ENCODE data around the gene JAG2. TPM values are rescaled to one million over a fixed set of nuclear protein-coding genes. Genes with fewer than 3 reads are reported as not detected.

The JAG2 gene
- total RNA-seq, 1 experiment from 2014 or later: 85.9 TPM

DNA sequence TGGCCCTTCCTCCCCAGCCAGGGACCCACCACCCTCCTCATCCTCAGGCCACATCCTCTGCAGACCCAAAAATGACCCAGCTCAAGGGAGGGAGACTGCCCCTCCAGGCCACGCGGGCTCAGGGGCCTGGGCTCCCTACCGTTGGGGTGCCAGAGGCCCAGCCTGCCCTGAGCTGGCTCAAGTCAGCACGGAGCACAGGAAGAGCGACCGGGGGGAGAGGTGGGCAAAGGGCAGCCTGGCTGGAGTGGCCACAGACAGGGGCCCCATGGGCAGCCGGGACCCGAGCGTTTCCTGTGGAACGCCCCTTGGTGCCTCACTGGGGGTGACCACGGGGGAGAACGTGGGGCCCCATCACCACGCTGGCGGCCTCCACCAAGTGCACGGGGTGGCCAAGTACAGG is 10.7 kb downstream of the JAG2 start:
- RAD21 ChIA-PET (ENCODE audit: low non-redundant PET in 1 of 2, low total read pairs in 2 of 2, uncharacterized antibody in 2 of 2, unreplicated experiment in 2 of 2): no interaction called here

DNA sequence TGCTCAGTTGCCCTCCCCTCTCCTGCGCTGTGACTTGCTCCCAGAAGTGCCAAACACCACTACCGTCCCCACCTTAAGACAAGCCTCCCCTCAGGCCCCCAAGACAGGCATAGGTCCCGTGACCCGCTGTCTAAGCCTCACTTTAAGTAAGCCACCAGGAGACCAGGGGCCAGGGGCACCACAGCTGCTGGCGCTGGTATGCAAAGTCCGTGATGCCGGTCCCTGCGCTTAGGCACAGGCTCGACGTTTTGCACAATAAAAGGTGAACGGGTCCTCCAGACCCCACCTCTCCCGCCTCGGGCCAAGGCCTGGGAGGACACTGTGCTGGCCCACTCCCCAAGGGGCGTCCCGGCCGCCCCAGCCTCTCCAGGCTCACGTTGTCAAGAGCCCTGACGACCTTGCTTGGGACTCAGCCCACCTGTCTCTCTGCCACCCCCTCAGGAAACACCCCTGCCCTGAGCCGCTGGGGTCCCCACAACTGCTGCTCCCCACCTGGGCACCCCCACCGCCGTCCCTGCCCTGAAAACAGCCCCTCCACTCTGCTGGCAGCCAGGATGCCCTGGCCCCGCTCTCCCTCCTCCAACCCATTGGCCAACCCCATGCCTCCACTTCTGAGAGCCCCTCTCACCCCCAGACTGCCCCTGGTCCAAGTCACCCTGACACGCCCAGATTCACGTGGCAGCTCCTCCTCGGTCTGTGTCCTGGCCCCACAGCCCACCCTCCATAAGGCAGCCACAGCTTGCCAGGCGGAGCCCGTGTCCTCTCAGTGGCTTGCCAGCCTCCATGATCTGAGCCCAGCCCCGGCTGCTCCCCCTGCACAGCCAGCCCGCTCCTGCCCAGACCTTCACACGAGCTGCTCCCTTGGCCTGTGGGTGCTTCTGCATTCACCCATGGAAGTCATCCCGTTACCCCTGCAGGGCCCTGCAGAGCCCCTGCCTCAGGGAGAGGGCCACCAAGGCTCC is 11.9 kb downstream of the JAG2 start:
- ChIA-PET POLR2A (no interaction called here), RAD21 (ENCODE audit: low non-redundant PET in 1 of 2, low total read pairs in 2 of 2, uncharacterized antibody in 2 of 2, unreplicated experiment in 2 of 2) (no interaction called here), CTCF (no interaction called here)
- peaks cover 38% of the 10 kb centered on the region for H3K79me2 ChIP-seq (ENCODE audit: insufficient read depth, low read length)
- no peak overlapping the region for H2AFZ ChIP-seq (ENCODE audit: low read depth, low read length, poor library complexity, severe bottlenecking)
- H3K27ac ChIP-seq (ENCODE audit: low read depth, low read length): no peak overlapping the region
- no peak overlapping the region for H3K9ac ChIP-seq (ENCODE audit: low read length)
- no peak for ATAC-seq
- DNase-seq (ENCODE audit: low read depth, low spot score): no peak
- no peaks in the 10 kb centered on the region for H3K9me2 ChIP-seq (ENCODE audit: insufficient read depth)
- intact Hi-C loops (cut with micrococcal nuclease): no loop called here
- no peaks in the 10 kb centered on the region for H4K20me1 ChIP-seq (ENCODE audit: insufficient read depth)
- TF ChIP-seq SIN3A (IDR thresholded peaks at IDR 0.05; ENCODE audit: low read depth) (no peak), POLR2AphosphoS5 (IDR thresholded peaks at IDR 0.05; ENCODE audit: low read depth, low read length) (no peak), SRF (IDR thresholded peaks at IDR 0.05; ENCODE audit: low read depth) (no peak), TCF7L2 (IDR thresholded peaks at IDR 0.05; ENCODE audit: borderline replicate concordance, extremely low read depth, insufficient read depth, insufficient read length) (no peak), CEBPB (IDR thresholded peaks at IDR 0.05; ENCODE audit: low read depth) (no peak), POLR2A (IDR thresholded peaks at IDR 0.05; ENCODE audit: borderline replicate concordance, extremely low read depth, insufficient read depth, insufficient read length) (no peak), RAD21 (IDR thresholded peaks at IDR 0.05; ENCODE audit: low read depth) (no peak), ZNF274 (IDR thresholded peaks at IDR 0.05; ENCODE audit: low read depth, low read length) (no peak), YY1 (IDR thresholded peaks at IDR 0.05; ENCODE audit: extremely low read depth, insufficient replicate concordance, low read depth, low read length) (no peak), CBX3 (IDR thresholded peaks at IDR 0.05; ENCODE audit: low read depth) (no peak)
- TF ChIP-seq, protein P1, sequence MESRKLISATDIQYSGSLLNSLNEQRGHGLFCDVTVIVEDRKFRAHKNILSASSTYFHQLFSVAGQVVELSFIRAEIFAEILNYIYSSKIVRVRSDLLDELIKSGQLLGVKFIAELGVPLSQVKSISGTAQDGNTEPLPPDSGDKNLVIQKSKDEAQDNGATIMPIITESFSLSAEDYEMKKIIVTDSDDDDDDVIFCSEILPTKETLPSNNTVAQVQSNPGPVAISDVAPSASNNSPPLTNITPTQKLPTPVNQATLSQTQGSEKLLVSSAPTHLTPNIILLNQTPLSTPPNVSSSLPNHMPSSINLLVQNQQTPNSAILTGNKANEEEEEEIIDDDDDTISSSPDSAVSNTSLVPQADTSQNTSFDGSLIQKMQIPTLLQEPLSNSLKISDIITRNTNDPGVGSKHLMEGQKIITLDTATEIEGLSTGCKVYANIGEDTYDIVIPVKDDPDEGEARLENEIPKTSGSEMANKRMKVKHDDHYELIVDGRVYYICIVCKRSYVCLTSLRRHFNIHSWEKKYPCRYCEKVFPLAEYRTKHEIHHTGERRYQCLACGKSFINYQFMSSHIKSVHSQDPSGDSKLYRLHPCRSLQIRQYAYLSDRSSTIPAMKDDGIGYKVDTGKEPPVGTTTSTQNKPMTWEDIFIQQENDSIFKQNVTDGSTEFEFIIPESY (IDR thresholded peaks at IDR 0.05; ENCODE audit: extremely low read depth, insufficient replicate concordance, low read length): no peak
- H3K4me2 ChIP-seq (ENCODE audit: low read length): no peak overlapping the region
- no peaks in the 10 kb centered on the region for H3K27me3 ChIP-seq (ENCODE audit: insufficient read depth, low read length)
- BruUV-seq (replicated peaks): no TSS peak
- H3K36me3 ChIP-seq (ENCODE audit: control insufficient read depth in 1 of 2, insufficient read depth in 2 of 2, low read length in 2 of 2): peaks cover 2 to 9% of the 10 kb centered on the region in 2 experiments; a peak in 2 of 4 replicates
- no peaks in the 10 kb centered on the region for H3K9me3 ChIP-seq (ENCODE audit: control insufficient read depth in 1 of 2, insufficient read depth in 1 of 2, low read depth in 1 of 2, low read length in 2 of 2)
- H3K4me1 ChIP-seq (ENCODE audit: control insufficient read depth in 1 of 2, insufficient read depth in 2 of 2, low read length in 2 of 2): no peaks in the 10 kb centered on the region
- H3K4me3 ChIP-seq (replicated peaks in 1 of 2; ENCODE audit: low read depth in 1 of 2, low read length in 2 of 2): no peak overlapping the region

More for the DNA sequence above, 10.7 kb downstream of the JAG2 start:
- ChIA-PET CTCF (no interaction called here), POLR2A (no interaction called here)
- Histone ChIP-seq H3K27ac (ENCODE audit: low read depth, low read length) (no peak overlapping the region), H3K4me3 (replicated peaks in 1 of 2; ENCODE audit: low read depth in 1 of 2, low read length in 2 of 2) (no peak overlapping the region), H3K9me3 (ENCODE audit: control insufficient read depth in 1 of 2, insufficient read depth in 1 of 2, low read depth in 1 of 2, low read length in 2 of 2) (no peaks in the 10 kb centered on the region), H4K20me1 (ENCODE audit: insufficient read depth) (no peaks in the 10 kb centered on the region), H3K79me2 (ENCODE audit: insufficient read depth, low read length) (peaks cover 49% of the 10 kb centered on the region), H2AFZ (ENCODE audit: low read depth, low read length, poor library complexity, severe bottlenecking) (no peak overlapping the region), H3K36me3 (ENCODE audit: control insufficient read depth in 1 of 2, insufficient read depth in 2 of 2, low read length in 2 of 2) (peaks cover 2 to 9% of the 10 kb centered on the region in 2 experiments; a peak in 2 of 4 replicates), H3K4me1 (ENCODE audit: control insufficient read depth in 1 of 2, insufficient read depth in 2 of 2, low read length in 2 of 2) (no peaks in the 10 kb centered on the region; a peak in 1 of 4 replicates), H3K27me3 (ENCODE audit: insufficient read depth, low read length) (no peaks in the 10 kb centered on the region), H3K4me2 (ENCODE audit: low read length) (no peak overlapping the region), H3K9me2 (ENCODE audit: insufficient read depth) (no peaks in the 10 kb centered on the region), H3K9ac (ENCODE audit: low read length) (no peak overlapping the region)
- DNase-seq (ENCODE audit: low read depth, low spot score) (no peak), ATAC-seq (no peak)
- no TSS peak for BruUV-seq (replicated peaks)
- intact Hi-C loops (cut with micrococcal nuclease): no loop called here
- no peak for TF ChIP-seq POLR2AphosphoS5 (IDR thresholded peaks at IDR 0.05; ENCODE audit: low read depth, low read length)
- TF ChIP-seq, protein P2, sequence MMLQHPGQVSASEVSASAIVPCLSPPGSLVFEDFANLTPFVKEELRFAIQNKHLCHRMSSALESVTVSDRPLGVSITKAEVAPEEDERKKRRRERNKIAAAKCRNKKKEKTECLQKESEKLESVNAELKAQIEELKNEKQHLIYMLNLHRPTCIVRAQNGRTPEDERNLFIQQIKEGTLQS (IDR thresholded peaks at IDR 0.05): no peak
- TF ChIP-seq TCF7L2 (IDR thresholded peaks at IDR 0.05; ENCODE audit: borderline replicate concordance, extremely low read depth, insufficient read depth, insufficient read length): no peak
